HEK293 (cell line): ENCODE results near the gene RNF115.

Source experiments
- CTCF ChIA-PET: fragments of 350-600 bp; formaldehyde crosslinking; extraction: SDS; loops from one replicate; lab custom pipeline; 2021; ENCODE audit warnings: antibody characterized with exemption; lab: Yijun Ruan, JAX
- POLR2A ChIA-PET: fragments of 300-600 bp; formaldehyde crosslinking; extraction: SDS; loops from one replicate; lab custom pipeline; 2020; ENCODE audit warnings: antibody characterized with exemption, inconsistent platforms; lab: Yijun Ruan, JAX
- H3K27ac ChIP-seq: fragments of 200-500 bp; sonication (Bioruptor generic); 2 replicates; pipeline ENCODE4 v1.5.1; 2014; ENCODE audit warnings: low read depth, low read length, control low read depth, inconsistent platforms; ENCODE audit errors: extremely low read depth
- H3K36me3 ChIP-seq, 2 experiments: fragments of 200-500 bp in 1 of 2; sonication (Bioruptor generic) in 1 of 2; 1 replicate in 1 of 2; 2 replicates in 1 of 2; pipeline ENCODE4 v1.5.1; 2014 to 2017; ENCODE audit warnings: inconsistent platforms in 2 of 2, low read length in 2 of 2; ENCODE audit not compliant: control insufficient read depth in 2 of 2, insufficient read depth in 1 of 2
- H3K4me1 ChIP-seq: fragments of 200-500 bp; sonication (Bioruptor generic); 2 replicates; pipeline ENCODE4 v1.5.1; 2014; ENCODE audit warnings: mild to moderate bottlenecking, low read length, inconsistent platforms; ENCODE audit not compliant: control insufficient read depth, insufficient read depth
- H3K4me3 ChIP-seq: 2 replicates; pipeline ENCODE4 v1.5.1; 2011; ENCODE audit warnings: low read depth, mild to moderate bottlenecking, control low read depth, low read length, moderate library complexity
- H3K9me3 ChIP-seq: fragments of 200-500 bp; sonication (Bioruptor generic); 2 replicates; pipeline ENCODE4 v1.5.1; 2014; ENCODE audit warnings: low read depth, low read length, inconsistent platforms; ENCODE audit not compliant: control insufficient read depth, insufficient read depth
- BCL6B ChIP-seq: fragments of 450-650 bp; formaldehyde crosslinking; IDR thresholded peaks from 2 replicates; pipeline ENCODE4 v1.5.1; 2017; ENCODE audit warnings: missing biosample characterization, missing genetic modification characterization
- HIC1 ChIP-seq: fragments of 450-650 bp; formaldehyde crosslinking; IDR thresholded peaks from 2 replicates; pipeline ENCODE4 v1.5.1; 2016; ENCODE audit warnings: missing biosample characterization, missing genetic modification characterization
- HOXA7 ChIP-seq: sonication (generic); formaldehyde crosslinking; IDR thresholded peaks from 2 replicates; pipeline ENCODE4 v1.8.1; 2022; ENCODE audit warnings: missing genetic modification reagents, borderline replicate concordance
- KLF1 ChIP-seq: fragments of 450-650 bp; formaldehyde crosslinking; IDR thresholded peaks from 2 replicates; pipeline ENCODE4 v1.5.1; 2016; ENCODE audit warnings: missing biosample characterization, missing genetic modification characterization
- MYNN ChIP-seq: fragments of 450-650 bp; formaldehyde crosslinking; IDR thresholded peaks from 2 replicates; pipeline ENCODE4 v1.5.1; 2016; ENCODE audit warnings: missing biosample characterization, missing genetic modification characterization, borderline replicate concordance
- MZF1 ChIP-seq: fragments of 450-650 bp; formaldehyde crosslinking; IDR thresholded peaks from 2 replicates; pipeline ENCODE4 v1.5.1; 2017; ENCODE audit warnings: missing biosample characterization, missing genetic modification characterization, borderline replicate concordance
- PRDM1 ChIP-seq: fragments of 450-650 bp; formaldehyde crosslinking; IDR thresholded peaks from 2 replicates; pipeline ENCODE4; 2016; ENCODE audit warnings: missing biosample characterization, missing genetic modification characterization
- YY2 ChIP-seq: fragments of 450-650 bp; formaldehyde crosslinking; IDR thresholded peaks from 2 replicates; pipeline ENCODE4 v1.5.1; 2016; ENCODE audit warnings: missing biosample characterization, missing genetic modification characterization
- ZEB2 ChIP-seq: fragments of 450-650 bp; formaldehyde crosslinking; IDR thresholded peaks from 2 replicates; pipeline ENCODE4 v1.5.1; 2016; ENCODE audit warnings: missing biosample characterization, missing genetic modification characterization
- ZIC2 ChIP-seq: fragments of 450-650 bp; formaldehyde crosslinking; IDR thresholded peaks from 2 replicates; pipeline ENCODE4 v1.5.1; 2016; ENCODE audit warnings: missing biosample characterization, missing genetic modification characterization
- ZNF140 ChIP-seq: fragments of 450-650 bp; formaldehyde crosslinking; IDR thresholded peaks from 2 replicates; pipeline ENCODE4 v1.5.1; 2016; ENCODE audit warnings: missing biosample characterization, missing genetic modification characterization
- ZNF2 ChIP-seq: fragments of 450-650 bp; formaldehyde crosslinking; IDR thresholded peaks from 2 replicates; pipeline ENCODE4 v1.5.1; 2016; ENCODE audit warnings: missing biosample characterization, missing genetic modification characterization
- ZNF214 ChIP-seq: fragments of 450-650 bp; formaldehyde crosslinking; IDR thresholded peaks from 2 replicates; pipeline ENCODE4 v1.5.1; 2017; ENCODE audit warnings: missing biosample characterization, mild to moderate bottlenecking, missing genetic modification characterization, borderline replicate concordance
- ZNF266 ChIP-seq: fragments of 450-650 bp; formaldehyde crosslinking; IDR thresholded peaks from 2 replicates; pipeline ENCODE4 v1.5.1; 2016; ENCODE audit warnings: missing biosample characterization, missing genetic modification characterization, low read depth
- ZNF280D ChIP-seq: fragments of 450-650 bp; formaldehyde crosslinking; IDR thresholded peaks from 2 replicates; pipeline ENCODE4 v1.5.1; 2016; ENCODE audit warnings: missing biosample characterization, missing genetic modification characterization
- ZNF366 ChIP-seq: fragments of 450-650 bp; formaldehyde crosslinking; conservative IDR thresholded peaks from 2 replicates; pipeline ENCODE4 v1.5.1; 2016; ENCODE audit warnings: missing biosample characterization, missing genetic modification characterization
- ZNF510 ChIP-seq: fragments of 450-650 bp; formaldehyde crosslinking; IDR thresholded peaks from 2 replicates; pipeline ENCODE4 v1.5.1; 2018; ENCODE audit warnings: mild to moderate bottlenecking, missing genetic modification characterization, missing biosample characterization; ENCODE audit not compliant: insufficient replicate concordance
- ZNF518A ChIP-seq: fragments of 450-650 bp; formaldehyde crosslinking; conservative IDR thresholded peaks from 2 replicates; pipeline ENCODE4 v1.5.1; 2016; ENCODE audit warnings: low read depth, missing biosample characterization, missing genetic modification characterization
- ZNF549 ChIP-seq: fragments of 450-650 bp; IDR thresholded peaks from 2 replicates; pipeline ENCODE4 v1.5.1; 2018; ENCODE audit warnings: missing biosample characterization, missing genetic modification characterization, mild to moderate bottlenecking, inconsistent platforms, moderate library complexity
- ZNF629 ChIP-seq: fragments of 450-650 bp; formaldehyde crosslinking; IDR thresholded peaks from 2 replicates; pipeline ENCODE4 v1.5.1; 2017; ENCODE audit warnings: missing biosample characterization, missing genetic modification characterization
- ZNF768 ChIP-seq: fragments of 450-650 bp; formaldehyde crosslinking; IDR thresholded peaks from 2 replicates; pipeline ENCODE4 v1.5.1; 2018; ENCODE audit warnings: missing biosample characterization, mild to moderate bottlenecking, missing genetic modification characterization
- ZSCAN18 ChIP-seq: fragments of 450-650 bp; formaldehyde crosslinking; IDR thresholded peaks from 2 replicates; pipeline ENCODE4 v1.5.1; 2016; ENCODE audit warnings: missing biosample characterization, missing genetic modification characterization

The RNF115 gene

GRCh38 chr1:145758116-145758515 lies 65.8 kb downstream of the RNF115 start (continued):
- TF ChIP-seq HIC1 (tag by site-specific recombination): no peak
- TF ChIP-seq ZNF366 (tag by site-specific recombination): no peak

- no peak for TF ChIP-seq HOXA7 (CRISPR knock-in tag)
- no peak for TF ChIP-seq PRDM1
- TF ChIP-seq YY2: no peak
- TF ChIP-seq ZNF549 (tag by site-specific recombination): no peak
- no peak for TF ChIP-seq ZNF2 (tag by site-specific recombination)
- TF ChIP-seq ZSCAN18 (tag by site-specific recombination): no peak
- TF ChIP-seq ZIC2 (tag by site-specific recombination): no peak
- no peak for TF ChIP-seq ZNF140 (tag by site-specific recombination)
- no peak for TF ChIP-seq ZNF629
- no peak for TF ChIP-seq ZNF510 (tag by site-specific recombination)
- no peak for TF ChIP-seq MYNN (tag by site-specific recombination)
- TF ChIP-seq ZNF768 (tag by site-specific recombination): no peak
- TF ChIP-seq BCL6B (tag by site-specific recombination): no peak
- TF ChIP-seq ZEB2 (tag by site-specific recombination): no peak
- TF ChIP-seq MZF1 (tag by site-specific recombination): no peak
- no peak for TF ChIP-seq ZNF214
- TF ChIP-seq ZNF266 (tag by site-specific recombination): no peak
- no peak for TF ChIP-seq ZNF518A (tag by site-specific recombination)
- TF ChIP-seq KLF1: no peak
- TF ChIP-seq ZNF280D (tag by site-specific recombination): no peak
- TF ChIP-seq, all 188 proteins: peak for 0
- ChIA-PET CTCF (interaction anchor here (1.0 kb wide), 1 partner anchor 88 kb away, joined by 3 read pairs; the partner anchor contains the start of gene NUDT17), POLR2A (no interaction called here)
- Histone ChIP-seq H3K9me3 (no peaks in the 10 kb centered on the region), H3K27ac (no peak overlapping the region), H3K4me3 (no peak overlapping the region), H3K4me1 (no peaks in the 10 kb centered on the region), H3K36me3 (peaks cover 0 to 22% of the 10 kb centered on the region in 2 experiments; a peak in 1 of 3 replicates)
Observed at GRCh38 chr1:145757420-145757819, 66.5 kb downstream of the RNF115 start.
